ENCODE data around the gene TJP3.

Gene TJP3

DNA sequence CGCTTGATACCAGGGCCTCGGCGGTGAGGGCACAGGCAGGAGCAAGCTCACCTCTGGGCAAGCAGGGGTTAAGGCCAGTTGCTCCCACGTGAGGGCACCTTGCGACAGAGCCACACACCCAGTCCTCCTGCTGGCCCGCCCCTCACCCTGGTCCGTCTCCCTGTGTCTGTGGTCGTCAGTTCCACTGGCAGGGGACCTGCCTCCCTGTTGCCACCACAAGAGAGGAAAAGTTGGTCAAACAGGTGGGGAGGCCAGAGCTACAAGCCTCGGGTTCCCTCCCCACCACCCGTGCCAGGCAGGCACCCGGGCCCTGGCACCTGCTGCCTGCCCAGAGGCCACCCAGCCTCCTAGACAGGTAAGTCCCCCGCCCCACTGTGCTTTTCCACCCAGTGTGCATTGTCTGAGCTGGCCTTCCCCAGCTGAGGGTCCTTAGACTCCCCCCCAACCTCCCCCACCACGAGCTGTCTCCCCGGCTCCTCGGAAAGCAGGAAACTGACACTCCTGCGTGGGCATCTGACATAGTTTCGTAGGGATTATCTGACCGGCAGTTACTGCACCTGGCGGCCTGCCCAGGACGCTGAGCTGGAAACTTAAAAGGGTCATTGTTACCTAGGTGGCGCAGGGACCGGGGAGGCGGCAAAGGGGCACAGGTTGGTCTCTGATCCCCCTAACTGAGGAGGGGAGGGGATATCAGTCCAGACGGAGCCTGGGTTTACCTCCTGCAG is at the start of gene TJP3:
Gene TJP3, plus strand, starts transcription at position 178 of the 725 bp plus-strand sequence. CDS start 20,049 bp downstream, outside the sequence.
- H3K4me3 ChIP-seq (ENCODE audit: low read depth, low read length) = no peak within 1 kb of the TSS
- TF ChIP-seq, protein P1, sequence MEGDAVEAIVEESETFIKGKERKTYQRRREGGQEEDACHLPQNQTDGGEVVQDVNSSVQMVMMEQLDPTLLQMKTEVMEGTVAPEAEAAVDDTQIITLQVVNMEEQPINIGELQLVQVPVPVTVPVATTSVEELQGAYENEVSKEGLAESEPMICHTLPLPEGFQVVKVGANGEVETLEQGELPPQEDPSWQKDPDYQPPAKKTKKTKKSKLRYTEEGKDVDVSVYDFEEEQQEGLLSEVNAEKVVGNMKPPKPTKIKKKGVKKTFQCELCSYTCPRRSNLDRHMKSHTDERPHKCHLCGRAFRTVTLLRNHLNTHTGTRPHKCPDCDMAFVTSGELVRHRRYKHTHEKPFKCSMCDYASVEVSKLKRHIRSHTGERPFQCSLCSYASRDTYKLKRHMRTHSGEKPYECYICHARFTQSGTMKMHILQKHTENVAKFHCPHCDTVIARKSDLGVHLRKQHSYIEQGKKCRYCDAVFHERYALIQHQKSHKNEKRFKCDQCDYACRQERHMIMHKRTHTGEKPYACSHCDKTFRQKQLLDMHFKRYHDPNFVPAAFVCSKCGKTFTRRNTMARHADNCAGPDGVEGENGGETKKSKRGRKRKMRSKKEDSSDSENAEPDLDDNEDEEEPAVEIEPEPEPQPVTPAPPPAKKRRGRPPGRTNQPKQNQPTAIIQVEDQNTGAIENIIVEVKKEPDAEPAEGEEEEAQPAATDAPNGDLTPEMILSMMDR (conservative IDR thresholded peaks at IDR 0.05; ENCODE audit: low read depth, low read length) = no peak
- no peak for DNase-seq (ENCODE audit: low read depth)

DNA sequence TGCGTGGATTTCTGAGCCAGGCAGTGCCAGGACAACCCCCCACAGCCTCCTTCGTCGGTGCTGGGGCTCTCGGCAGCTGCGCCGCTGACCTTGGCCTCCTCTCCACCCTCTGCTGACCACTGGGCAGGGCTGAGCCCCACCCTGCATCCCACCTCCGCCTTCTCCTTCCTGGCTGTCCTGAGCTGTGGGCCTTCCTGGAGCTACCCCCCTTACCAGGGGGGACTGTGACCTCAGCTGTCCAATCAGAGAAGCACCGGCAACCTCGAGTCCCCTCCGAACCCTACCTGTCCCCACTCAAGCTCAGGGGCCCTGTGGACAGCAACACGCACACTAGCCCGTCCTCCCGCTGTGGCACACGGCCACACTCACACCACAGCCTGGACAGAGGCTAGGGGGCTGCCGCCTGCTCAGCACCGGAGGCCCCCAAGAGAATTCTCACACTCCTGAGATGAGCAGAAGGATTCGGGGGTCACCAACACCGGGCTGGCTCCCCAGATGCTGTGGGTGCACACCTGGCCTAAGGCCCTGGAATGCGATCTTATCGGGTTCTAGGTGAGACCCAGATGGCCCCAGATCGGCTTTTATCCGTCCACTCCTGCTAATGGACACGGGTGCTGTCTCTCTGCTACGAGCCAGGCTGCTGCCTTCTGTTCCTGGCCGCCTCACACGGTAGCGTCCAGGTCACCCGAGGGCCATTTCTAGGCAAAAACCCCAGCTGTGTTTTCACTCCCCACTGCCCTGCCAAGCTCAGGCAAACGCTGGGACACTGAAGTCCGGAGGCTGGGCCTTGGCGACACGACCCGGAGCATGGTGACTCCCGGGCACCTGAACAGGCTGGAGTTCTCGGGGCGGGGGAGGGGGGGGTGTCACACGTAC is 49.1 kb upstream of the TJP3 start:
- DNase-seq (ENCODE audit: low read depth) = no peak
- TF ChIP-seq, protein P1 (conservative IDR thresholded peaks at IDR 0.05; ENCODE audit: low read depth, low read length) = no peak
- no peak overlapping the region for H3K4me3 ChIP-seq (ENCODE audit: low read depth, low read length)

GRCh38 chr19:3659746-3660112 is 48.5 kb upstream of the TJP3 start:
- H3K4me3 ChIP-seq (ENCODE audit: low read depth, low read length) = no peak overlapping the region
- TF ChIP-seq, protein P1 (conservative IDR thresholded peaks at IDR 0.05; ENCODE audit: low read depth, low read length) = no peak
- DNase-seq (ENCODE audit: low read depth) = no peak

- no peak overlapping the region for H3K4me3 ChIP-seq (ENCODE audit: low read depth, low read length)
- DNase-seq (ENCODE audit: low read depth) = no peak
- TF ChIP-seq, protein P1 (conservative IDR thresholded peaks at IDR 0.05; ENCODE audit: low read depth, low read length) = no peak
Measured at GRCh38 chr19:3660493-3661219, 47.5 kb upstream of the TJP3 start.

DNA sequence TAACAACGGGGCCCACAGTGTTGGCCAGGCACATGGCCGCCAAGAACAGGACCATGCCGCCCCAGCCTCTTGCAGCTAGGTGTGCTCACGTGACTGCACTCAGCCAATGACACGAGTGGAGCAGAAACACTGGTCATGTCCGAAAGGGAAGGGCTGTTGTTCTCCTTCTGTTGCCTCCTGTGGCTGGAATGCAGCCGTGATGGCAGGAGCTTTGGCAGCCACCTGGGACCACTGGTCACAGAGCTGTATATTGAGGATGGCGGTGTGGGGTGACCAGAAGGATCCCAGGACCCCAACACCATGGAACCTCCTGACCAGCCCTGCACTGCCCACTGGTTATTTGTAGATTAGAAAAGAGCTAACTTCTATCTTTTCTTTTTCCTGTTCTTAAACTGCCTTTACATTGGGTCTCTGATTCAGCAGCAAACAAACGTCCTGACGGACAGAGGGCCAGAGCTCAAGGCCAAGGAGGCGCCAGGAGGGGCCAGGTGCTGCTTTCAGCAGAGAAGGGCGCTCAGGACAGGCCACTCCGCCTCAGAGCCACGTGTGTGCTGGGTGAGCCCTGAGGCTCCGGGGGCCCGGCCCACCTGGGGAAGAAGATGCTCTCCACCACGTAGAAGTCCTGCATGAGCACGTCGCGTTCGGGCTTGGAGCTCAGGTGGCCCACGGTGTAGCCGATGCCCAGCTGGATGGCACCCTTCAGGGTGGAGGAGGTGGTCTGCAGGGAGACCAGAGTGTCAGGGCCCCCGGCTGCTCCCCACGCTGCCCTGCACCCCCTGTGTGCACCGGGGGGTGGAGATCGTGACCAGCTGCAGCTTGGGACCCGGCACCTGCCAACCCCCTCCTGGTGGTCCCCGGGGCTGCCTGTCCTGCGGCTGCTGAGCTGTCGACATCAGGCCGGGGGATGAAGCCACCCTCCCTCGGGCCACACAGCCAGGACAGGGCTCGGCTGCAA is 46.6 kb upstream of the TJP3 start:
- TF ChIP-seq, protein P1 (conservative IDR thresholded peaks at IDR 0.05; ENCODE audit: low read depth, low read length) = no peak
- DNase-seq (ENCODE audit: low read depth) = no peak
- no peak overlapping the region for H3K4me3 ChIP-seq (ENCODE audit: low read depth, low read length)

DNA sequence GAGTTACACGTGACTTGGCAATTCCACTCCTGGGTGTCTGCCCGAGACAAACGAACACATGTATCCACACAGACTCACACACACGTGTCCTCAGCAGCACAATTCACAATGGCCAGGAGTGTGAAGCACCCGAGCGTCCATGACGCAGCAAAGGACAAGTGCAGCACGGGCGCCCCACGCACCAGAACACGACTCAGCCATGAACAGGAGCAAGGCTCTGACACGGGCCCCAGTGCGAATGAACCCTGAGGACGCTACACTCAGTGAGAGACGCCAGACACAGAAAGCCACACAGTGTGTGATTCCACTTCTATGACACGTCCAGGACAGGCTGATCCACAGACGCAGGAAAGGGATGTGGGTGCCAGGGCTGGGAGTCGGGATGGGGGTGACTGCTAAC is 44.3 kb upstream of the TJP3 start:
- DNase-seq (ENCODE audit: low read depth) = no peak
- H3K4me3 ChIP-seq (ENCODE audit: low read depth, low read length) = no peak overlapping the region
- TF ChIP-seq, protein P1 (conservative IDR thresholded peaks at IDR 0.05; ENCODE audit: low read depth, low read length) = no peak

All from choroid plexus epithelial cell (primary cell).